ENCODE results near the gene TENT4A. TPM values are rescaled to one million over a fixed set of nuclear protein-coding genes. Genes with fewer than 3 reads are reported as not detected.

Gene TENT4A
- total RNA-seq, 2 experiments from 2014 or later: 39.0 to 46.1 TPM

- CTCF ChIA-PET (ENCODE audit: unreplicated experiment): no interaction called here
- TF ChIP-seq CTCF (conservative IDR thresholded peaks at IDR 0.05; ENCODE audit: low read length) (no peak), EZH2phosphoT487 (IDR thresholded peaks at IDR 0.05; ENCODE audit: borderline replicate concordance, low read depth, low read length) (no peak)
- H3K4me3 ChIP-seq (ENCODE audit: low read depth, low read length, poor library complexity, severe bottlenecking): no peak overlapping the region
- no peaks in the 10 kb centered on the region for H3K4me1 ChIP-seq (ENCODE audit: insufficient read depth, low read length, poor library complexity, severe bottlenecking)
- H3K9me2 ChIP-seq (ENCODE audit: insufficient read depth, low read length): no peaks in the 10 kb centered on the region
- H3K9me3 ChIP-seq (ENCODE audit: low read length): no peaks in the 10 kb centered on the region
- intact Hi-C loops (cut with micrococcal nuclease; ENCODE audit: unreplicated experiment): no loop called here
- H3K79me2 ChIP-seq (ENCODE audit: insufficient read depth, low read depth, low read length): no peaks in the 10 kb centered on the region
- H2AFZ ChIP-seq (ENCODE audit: low read length): no peak overlapping the region
- DNase-seq (ENCODE audit: low spot score): no peak
- POLR2A ChIA-PET: interaction anchor here (0.7 kb wide), 1 partner anchor 181 kb away, joined by 8 read pairs; no protein-coding TSS in a partner anchor
- no TSS peak for BruUV-seq (replicated peaks)
- H3K4me2 ChIP-seq (ENCODE audit: low read length): no peak overlapping the region
- H3K36me3 ChIP-seq (ENCODE audit: insufficient read depth, low read length): no peaks in the 10 kb centered on the region
- H3K27ac ChIP-seq (ENCODE audit: low read depth, low read length, poor library complexity, severe bottlenecking): no peak overlapping the region
- no peaks in the 10 kb centered on the region for H4K20me1 ChIP-seq (ENCODE audit: insufficient read depth, low read length)
Observed at GRCh38 chr5:6767481-6768063, 54.3 kb downstream of the TENT4A start.

GRCh38 chr5:6768590-6769230 lies 55.5 kb downstream of the TENT4A start:
- no peaks in the 10 kb centered on the region for H3K9me3 ChIP-seq (ENCODE audit: low read length)
- no peaks in the 10 kb centered on the region for H4K20me1 ChIP-seq (ENCODE audit: insufficient read depth, low read length)
- H3K4me2 ChIP-seq (ENCODE audit: low read length): no peak overlapping the region
- H3K9me2 ChIP-seq (ENCODE audit: insufficient read depth, low read length): no peaks in the 10 kb centered on the region
- H3K79me2 ChIP-seq (ENCODE audit: insufficient read depth, low read depth, low read length): no peaks in the 10 kb centered on the region
- intact Hi-C loops (cut with micrococcal nuclease; ENCODE audit: unreplicated experiment): no loop called here
- H3K4me3 ChIP-seq (ENCODE audit: low read depth, low read length, poor library complexity, severe bottlenecking): no peak overlapping the region
- H3K27ac ChIP-seq (ENCODE audit: low read depth, low read length, poor library complexity, severe bottlenecking): no peak overlapping the region
- POLR2A ChIA-PET: no interaction called here
- no peak for DNase-seq (ENCODE audit: low spot score)
- H3K36me3 ChIP-seq (ENCODE audit: insufficient read depth, low read length): no peaks in the 10 kb centered on the region
- no peaks in the 10 kb centered on the region for H3K4me1 ChIP-seq (ENCODE audit: insufficient read depth, low read length, poor library complexity, severe bottlenecking)
- no peak overlapping the region for H2AFZ ChIP-seq (ENCODE audit: low read length)
- BruUV-seq (replicated peaks): no TSS peak
- TF ChIP-seq EZH2phosphoT487 (IDR thresholded peaks at IDR 0.05; ENCODE audit: borderline replicate concordance, low read depth, low read length): no peak
- TF ChIP-seq CTCF (conservative IDR thresholded peaks at IDR 0.05; ENCODE audit: low read length): no peak
- CTCF ChIA-PET (ENCODE audit: unreplicated experiment): no interaction called here
